H1 (cell line): ENCODE measurements around the gene UNC80. TPM values are rescaled to one million over a fixed set of nuclear protein-coding genes. Genes with fewer than 3 reads are reported as not detected.

Experiments used
- BACH1 ChIP-seq: IDR thresholded peaks from 2 replicates; pipeline ENCODE4 v1.6.1; 2012; ENCODE audit warnings: low read length, improper control_type of control experiment
- FOSL1 ChIP-seq: IDR thresholded peaks from 2 replicates; pipeline ENCODE4 v1.6.1; 2011; ENCODE audit warnings: mild to moderate bottlenecking, low read depth, low read length, moderate library complexity; ENCODE audit not compliant: insufficient read depth
- SP4 ChIP-seq: IDR thresholded peaks from 2 replicates; pipeline ENCODE4 v1.6.1; 2012; ENCODE audit warnings: low read length, inconsistent platforms
- SRF ChIP-seq: IDR thresholded peaks from 2 replicates; pipeline ENCODE4 v1.6.1; 2011; ENCODE audit warnings: mild to moderate bottlenecking, low read depth, low read length, moderate library complexity
- polyA plus RNA-seq, 7 experiments: library from polyadenylated mRNA; depleted of rRNA in 3 of 7; stranded (reverse) in 5 of 7; unstranded in 2 of 7; fragments of >200 nt in 5 of 7; fragments of 200-250 nt in 2 of 7; gene quantifications; 1 replicate in 5 of 7; 2 replicates in 1 of 7; 4 replicates in 1 of 7; pipeline versions ENCODE4 v1.2.1 to v1.2.3, GENCODE V29; 2011 to 2013; ENCODE audit warnings: missing spikeins in 2 of 7, mixed read lengths in 2 of 7
- total RNA-seq: library from RNA; stranded (reverse); fragmentation: NEBNext Ultra II Directional; extraction: Animal tissue kit (Norgen Biotek cat#: 25700); gene quantifications from 2 replicates; pipeline ENCODE4 v1.2.1, GENCODE V29; 2021

UNC80 gene
- total and polyA plus RNA-seq, 2 of the 8 experiments (the other 6 are each of a cell fraction or from before 2014, with no cell fraction given) = 0.53 to 0.56 TPM

DNA sequence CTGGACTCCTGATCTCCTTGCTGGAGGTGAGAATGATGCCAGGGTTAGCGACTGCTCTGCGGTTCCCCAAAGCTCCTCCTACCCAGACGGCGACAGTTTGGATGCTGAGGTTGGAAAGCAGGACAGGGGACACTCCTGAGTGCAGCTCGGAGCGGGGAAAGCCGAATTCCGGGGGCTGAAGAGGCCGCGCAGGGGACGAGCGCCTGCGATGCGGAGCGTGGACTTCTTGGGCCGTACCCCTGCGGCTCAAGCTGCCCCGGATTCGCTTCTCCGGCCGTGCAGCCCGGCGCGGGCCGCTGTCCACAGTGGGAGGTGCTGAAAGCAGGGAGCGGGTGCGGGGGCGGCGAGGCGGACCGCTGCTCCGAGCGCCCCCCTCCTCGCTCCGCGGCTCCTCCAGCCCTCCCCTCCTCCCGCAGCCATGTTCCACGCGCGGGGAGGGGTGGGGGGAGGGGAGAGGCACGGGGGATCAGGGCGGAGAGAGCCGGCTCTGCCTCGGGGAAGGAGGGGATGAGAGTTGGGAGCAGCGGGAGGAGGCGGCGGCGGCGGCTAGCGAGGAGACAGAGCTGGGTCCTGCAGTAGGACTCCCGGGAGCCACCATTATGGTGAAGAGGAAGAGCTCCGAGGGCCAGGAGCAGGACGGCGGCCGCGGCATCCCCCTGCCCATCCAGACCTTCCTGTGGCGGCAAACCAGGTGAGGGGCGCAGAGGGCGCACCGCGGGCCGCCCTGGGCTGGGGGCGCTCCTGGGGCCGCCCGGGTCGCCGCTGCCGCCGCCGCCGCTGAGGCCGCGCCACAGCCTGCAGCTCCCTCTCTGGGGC, at the start of gene UNC80 (continued):
- TF ChIP-seq SRF (no peak), FOSL1 (no peak), SP4 (no peak), BACH1 (no peak; the same call in 1 of the 2 replicates)
